H1 (cell line): ENCODE data around the gene DDX41. TPM values are rescaled to one million over a fixed set of nuclear protein-coding genes. Genes with fewer than 3 reads are reported as not detected.

Experiments used
- CTCF ChIA-PET: fragments of 300-600 bp; sonication (Branson Sonifier 250); formaldehyde crosslinking; loops from one replicate; lab custom pipeline; 2021; ENCODE audit not compliant: partially characterized antibody; lab: Charles Lee
- POLR2A ChIA-PET: fragments of 300-600 bp; sonication (Branson Sonifier 250); formaldehyde crosslinking; loops from one replicate; lab custom pipeline; 2021; ENCODE audit warnings: inconsistent platforms; ENCODE audit not compliant: partially characterized antibody; lab: Charles Lee
- DNase-seq, 2 experiments: peaks; one replicate each; pipeline versions ENCODE4 v3.0.0 to v3.0.0-alpha.2; 2010 to 2022; ENCODE audit warnings: low spot score in 2 of 2, low read depth in 1 of 2, mixed read lengths in 1 of 2
- FAIRE-seq: peaks from 2 replicates; lab custom pipeline; 2011; peaks lifted over from hg19 to GRCh38; lab: Jason Lieb, UNC
- H2AFZ ChIP-seq: 2 replicates; pipeline ENCODE4 v1.8.1; 2012; ENCODE audit warnings: low read length, inconsistent platforms
- H2AK5ac ChIP-seq: 2 replicates; pipeline ENCODE4 v1.6.1; 2013; ENCODE audit warnings: low read depth, low read length
- H2BK120ac ChIP-seq: replicated peaks from 2 replicates; pipeline ENCODE3; 2013; ENCODE audit warnings: low read depth, low read length, inconsistent platforms
- H2BK12ac ChIP-seq: 2 replicates; pipeline ENCODE4 v1.6.1; 2013; ENCODE audit warnings: low read depth, low read length
- H2BK15ac ChIP-seq: 2 replicates; pipeline ENCODE4 v1.6.1; 2013; ENCODE audit warnings: low read length
- H2BK20ac ChIP-seq: 2 replicates; pipeline ENCODE4 v1.6.1; 2013; ENCODE audit warnings: low read length
- H2BK5ac ChIP-seq: 2 replicates; pipeline ENCODE4 v1.6.1; 2013; ENCODE audit warnings: low read depth, low read length
- H3K14ac ChIP-seq: 2 replicates; pipeline ENCODE4 v1.6.1; 2013; ENCODE audit warnings: inconsistent platforms; ENCODE audit not compliant: insufficient read length
- H3K18ac ChIP-seq: 2 replicates; pipeline ENCODE4 v1.6.1; 2013; ENCODE audit warnings: low read length; ENCODE audit errors: extremely low read depth
- H3K23ac ChIP-seq: 2 replicates; pipeline ENCODE4 v1.6.1; 2013; ENCODE audit warnings: inconsistent platforms; ENCODE audit not compliant: insufficient read length
- H3K23me2 ChIP-seq: 2 replicates; pipeline ENCODE4 v1.6.1; 2013; ENCODE audit warnings: low read depth, low read length
- H3K27ac ChIP-seq: 2 replicates; pipeline ENCODE4 v1.6.1; 2011; ENCODE audit warnings: low read depth, low read length, inconsistent platforms
- H3K27me3 ChIP-seq, 4 experiments: replicated peaks in 1 of 4; 1 replicate in 1 of 4; 2 replicates in 3 of 4; pipeline versions ENCODE4 v1.6.1 to v1.8.1; 2011 to 2013; ENCODE audit warnings: low read length in 3 of 4, mild to moderate bottlenecking in 3 of 4, inconsistent platforms in 2 of 4, mixed read lengths in 2 of 4, moderate library complexity in 1 of 4; ENCODE audit not compliant: control insufficient read depth in 3 of 4, insufficient read depth in 3 of 4; ENCODE audit errors: extremely low read depth in 1 of 4
- H3K36me3 ChIP-seq, 4 experiments: 2 replicates each; pipeline versions ENCODE4 v1.6.1 to v1.8.1; 2011 to 2013; ENCODE audit warnings: mild to moderate bottlenecking in 4 of 4, low read length in 3 of 4, moderate library complexity in 2 of 4, control low read depth in 1 of 4, inconsistent platforms in 1 of 4; ENCODE audit not compliant: insufficient read depth in 4 of 4, control insufficient read depth in 2 of 4
- H3K4ac ChIP-seq: replicated peaks from 2 replicates; pipeline ENCODE3; 2013; ENCODE audit warnings: low read length, low read depth, mixed read lengths, inconsistent platforms; ENCODE audit not compliant: insufficient read length
- H3K4me1 ChIP-seq, 4 experiments: replicated peaks in 1 of 4; 1 replicate in 1 of 4; 2 replicates in 3 of 4; pipeline versions ENCODE4 v1.6.1 to v1.8.1; 2011 to 2013; ENCODE audit warnings: low read length in 3 of 4, inconsistent platforms in 2 of 4, mixed read lengths in 1 of 4; ENCODE audit not compliant: insufficient read depth in 4 of 4, control insufficient read depth in 3 of 4
- H3K4me2 ChIP-seq, 2 experiments: 2 replicates each; pipeline versions ENCODE4 v1.6.1 to v1.8.1; 2011 to 2013; ENCODE audit warnings: low read depth in 2 of 2, low read length in 2 of 2, control low read depth in 1 of 2, inconsistent platforms in 1 of 2, mild to moderate bottlenecking in 1 of 2; ENCODE audit not compliant: insufficient read depth in 1 of 2
- H3K4me3 ChIP-seq, 4 experiments: fragments of 200-600, 300-600 bp in 1 of 4; sonication (generic), shearing (Covaris generic), sonication (Bioruptor Twin) in 1 of 4; 2 replicates each; pipeline versions ENCODE4 v1.5.1 to v1.8.1; 2011 to 2016; ENCODE audit warnings: low read length in 4 of 4, low read depth in 3 of 4, control low read depth in 2 of 4, inconsistent platforms in 2 of 4, mild to moderate bottlenecking in 2 of 4, mixed read lengths in 1 of 4, moderate library complexity in 1 of 4; ENCODE audit not compliant: insufficient read depth in 2 of 4; ENCODE audit errors: extremely low read depth in 1 of 4
- H3K56ac ChIP-seq: replicated peaks from 2 replicates; pipeline ENCODE3; 2013; ENCODE audit warnings: low read depth, mild to moderate bottlenecking, mixed read lengths, low read length, inconsistent platforms; ENCODE audit not compliant: insufficient read length
- H3K79me1 ChIP-seq: 2 replicates; pipeline ENCODE4 v1.6.1; 2013; ENCODE audit warnings: low read depth, low read length, control low read depth
- H3K79me2 ChIP-seq, 2 experiments: 2 replicates each; pipeline versions ENCODE4 v1.6.1 to v1.8.1; 2012 to 2013; ENCODE audit warnings: low read length in 2 of 2, mild to moderate bottlenecking in 2 of 2, inconsistent platforms in 1 of 2; ENCODE audit not compliant: insufficient read depth in 2 of 2, control insufficient read depth in 1 of 2
- H3K9ac ChIP-seq, 4 experiments: replicated peaks in 1 of 4; 1 replicate in 1 of 4; 2 replicates in 3 of 4; pipeline versions ENCODE4 v1.6.1 to v1.8.1; 2011 to 2013; ENCODE audit warnings: low read depth in 3 of 4, low read length in 3 of 4, control low read depth in 2 of 4, mild to moderate bottlenecking in 2 of 4, moderate library complexity in 2 of 4, inconsistent platforms in 1 of 4; ENCODE audit errors: extremely low read depth in 1 of 4
- H3K9me3 ChIP-seq, 2 experiments: 2 replicates each; pipeline versions ENCODE4 v1.6.1 to v1.8.1; 2012 to 2013; ENCODE audit warnings: mild to moderate bottlenecking in 2 of 2, moderate library complexity in 2 of 2, control low read depth in 1 of 2, inconsistent platforms in 1 of 2, low read depth in 1 of 2, low read length in 1 of 2, mixed read lengths in 1 of 2; ENCODE audit not compliant: insufficient read depth in 2 of 2
- H4K20me1 ChIP-seq, 2 experiments: replicated peaks in 1 of 2; 2 replicates each; pipeline versions ENCODE3 to v1.8.1; 2011 to 2013; ENCODE audit warnings: inconsistent platforms in 2 of 2, low read length in 2 of 2, mild to moderate bottlenecking in 1 of 2; ENCODE audit not compliant: insufficient read depth in 2 of 2, control insufficient read depth in 1 of 2
- H4K5ac ChIP-seq: 2 replicates; pipeline ENCODE4 v1.6.1; 2013; ENCODE audit warnings: low read length, low read depth, mixed read lengths, inconsistent platforms; ENCODE audit not compliant: insufficient read length
- H4K8ac ChIP-seq: 2 replicates; pipeline ENCODE4 v1.8.0; 2013; ENCODE audit warnings: mild to moderate bottlenecking, moderate library complexity, low read length, inconsistent platforms; ENCODE audit not compliant: insufficient read depth; ENCODE audit errors: extremely low read depth
- H4K91ac ChIP-seq: replicated peaks from 2 replicates; pipeline ENCODE3; 2013; ENCODE audit warnings: low read length, mixed read lengths, inconsistent platforms; ENCODE audit not compliant: insufficient read length
- ATF3 ChIP-seq: IDR thresholded peaks from 2 replicates; pipeline ENCODE4 v1.6.1; 2011; ENCODE audit warnings: low read depth, mild to moderate bottlenecking, low read length; ENCODE audit not compliant: insufficient read depth
- CTBP2 ChIP-seq: IDR thresholded peaks from 2 replicates; pipeline ENCODE4 v1.7.0; 2011; ENCODE audit warnings: borderline replicate concordance, mild to moderate bottlenecking, moderate library complexity, mixed read lengths, low read length; ENCODE audit not compliant: insufficient read depth, insufficient read length
- EP300 ChIP-seq, 2 experiments: IDR thresholded peaks; 1 replicate in 1 of 2; 2 replicates in 1 of 2; pipeline ENCODE4 v1.6.1; 2011 to 2012; ENCODE audit warnings: low read depth in 2 of 2, low read length in 2 of 2, mild to moderate bottlenecking in 2 of 2, borderline replicate concordance in 1 of 2, inconsistent platforms in 1 of 2, moderate library complexity in 1 of 2
- SRF ChIP-seq: IDR thresholded peaks from 2 replicates; pipeline ENCODE4 v1.6.1; 2011; ENCODE audit warnings: mild to moderate bottlenecking, low read depth, low read length, moderate library complexity
- SUZ12 ChIP-seq: fragments of 200-600 bp; sonication (generic); IDR thresholded peaks from 2 replicates; pipeline ENCODE4 v1.6.1; 2012; ENCODE audit warnings: mild to moderate bottlenecking, inconsistent platforms, low read length, moderate library complexity, mixed read lengths
- WGBS, 2 experiments: shearing (Covaris generic) in 1 of 2; methylation state at CpG; one replicate each; pipeline versions ENCODE4 v1.1.6 to v1.1.7; 2013 to 2015; ENCODE audit warnings: low lambda C conversion rate in 2 of 2, mixed read lengths in 2 of 2, inconsistent platforms in 1 of 2, low coverage in 1 of 2, missing lambda C conversion rate in 1 of 2; ENCODE audit not compliant: insufficient replicate concordance in 2 of 2, insufficient coverage in 1 of 2, insufficient read length in 1 of 2; ENCODE audit errors: extremely low coverage in 1 of 2, missing lambda C conversion rate in 1 of 2; 5-methylcytosine and 5-hydroxymethylcytosine counted together
- polyA plus RNA-seq, 7 experiments: library from polyadenylated mRNA; depleted of rRNA in 3 of 7; stranded (reverse) in 5 of 7; unstranded in 2 of 7; fragments of >200 nt in 5 of 7; fragments of 200-250 nt in 2 of 7; gene quantifications; 1 replicate in 5 of 7; 2 replicates in 1 of 7; 4 replicates in 1 of 7; pipeline versions ENCODE4 v1.2.1 to v1.2.3, GENCODE V29; 2011 to 2013; ENCODE audit warnings: missing spikeins in 2 of 7, mixed read lengths in 2 of 7
- total RNA-seq: library from RNA; stranded (reverse); fragmentation: NEBNext Ultra II Directional; extraction: Animal tissue kit (Norgen Biotek cat#: 25700); gene quantifications from 2 replicates; pipeline ENCODE4 v1.2.1, GENCODE V29; 2021

The DDX41 gene
- total and polyA plus RNA-seq, 2 of the 8 experiments (the other 6 are each of a cell fraction or from before 2014, with no cell fraction given): 102 to 135 TPM

DNA sequence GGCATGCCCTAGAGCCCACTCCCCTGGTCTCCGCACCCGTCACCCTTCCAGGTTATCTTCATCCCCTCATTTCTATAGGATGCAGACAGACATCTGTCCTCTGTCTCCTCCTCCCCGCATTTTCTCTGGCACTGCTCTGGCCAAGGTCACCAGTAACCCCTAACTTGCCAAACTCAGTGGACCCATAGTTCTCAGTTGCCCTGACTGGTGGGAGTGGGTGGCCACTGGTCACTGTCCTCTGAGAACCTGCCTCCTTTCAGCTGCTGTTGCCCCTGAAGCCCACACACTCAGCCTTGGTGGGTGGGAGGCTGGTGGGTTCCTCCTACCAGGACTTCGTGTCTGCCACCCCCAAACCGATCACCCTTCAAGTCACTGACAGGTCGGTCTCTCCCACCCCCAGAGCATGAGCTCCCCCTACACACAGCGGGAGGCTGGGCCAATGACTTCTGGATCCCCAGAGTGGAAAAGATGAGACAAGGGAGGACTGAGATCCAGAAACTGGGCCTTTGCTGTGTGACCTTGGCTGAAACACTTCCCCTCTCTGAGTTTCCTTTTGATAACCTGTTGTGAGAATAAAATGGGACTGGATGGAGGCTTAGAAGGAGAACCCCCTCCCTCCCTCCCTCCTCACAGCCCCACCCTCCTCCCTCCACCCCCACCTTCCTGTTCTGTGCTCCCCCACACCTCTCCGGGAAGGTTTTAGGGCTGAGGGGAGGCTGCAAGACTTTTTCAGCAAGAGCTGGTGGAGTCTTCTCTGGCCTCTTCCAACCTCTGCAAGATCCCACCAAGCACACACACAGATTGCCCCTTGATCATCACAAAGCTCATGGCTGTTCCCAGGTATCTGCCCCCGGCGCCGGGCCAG lies 41.0 kb downstream of the DDX41 start:
- no peak overlapping the region for H3K4me2 ChIP-seq
- 82% methylated on average over 11 of the region's 11 CpGs; no CpG with 5 or more reads in 1 of the 2 experiments for WGBS, 2 experiments

More for the DNA sequence above, 41.0 kb downstream of the DDX41 start:
- Histone ChIP-seq H3K79me1 (peaks cover 4% of the 10 kb centered on the region), H2AK5ac (no peak overlapping the region), H3K79me2 (peaks cover 14 to 19% of the 10 kb centered on the region in 2 experiments), H4K8ac (peak overlapping the region; percentile 31; the same call in 1 of the 2 replicates), H3K9me3 (no peaks in the 10 kb centered on the region), H2AFZ (no peak overlapping the region), H3K4me1 (peaks cover 11 to 32% (median 26%) of the 10 kb centered on the region in 4 experiments), H2BK15ac (0 out of 2 replicates have a peak overlapping the region, but pooled peaks have one; percentile 81), H3K9ac (no peak overlapping the region), H3K27me3 (no peaks in the 10 kb centered on the region), H4K91ac (no peak overlapping the region), H2BK120ac (no peak overlapping the region), H3K18ac (no peak overlapping the region), H3K36me3 (peaks cover under 1 to 14% (median 5%) of the 10 kb centered on the region in 4 experiments; a peak in 4 of 8 replicates), H4K20me1 (peaks cover 7 to 12% of the 10 kb centered on the region in 2 experiments), H3K4me3 (no peak overlapping the region), H2BK5ac (no peak overlapping the region), H2BK12ac (peak overlapping the region; percentile 27; the same call in 1 of the 2 replicates), H3K56ac (no peak overlapping the region), H3K27ac (no peak overlapping the region; the same call in 1 of the 2 replicates), H3K4ac (no peak overlapping the region), H3K23ac (no peak overlapping the region), H3K14ac (no peak overlapping the region), H3K23me2 (peaks cover 3% of the 10 kb centered on the region), H2BK20ac (no peak overlapping the region), H4K5ac (no peak overlapping the region)
- DNase-seq (no peak), FAIRE-seq (no peak)
- ChIA-PET POLR2A (interaction anchor here (0.6 to 67.5 kb wide), 3 partner anchors 4 to 45 kb away, joined by 3 to 3349 read pairs (median 3349); partner anchors contain the start of genes DBN1, DOK3, PDLIM7 and PRR7), CTCF (interaction anchor here (0.8 to 10.4 kb wide), 7 partner anchors 16 to 166 kb away, joined by 3 to 162 read pairs (median 11); partner anchors contain the start of gene PDLIM7)
- TF ChIP-seq SUZ12: no peak
- no peak for TF ChIP-seq SRF
- no peak for TF ChIP-seq ATF3
- no peak for TF ChIP-seq EP300 (IDR thresholded peaks at IDR 0.05; ENCODE audit: borderline replicate concordance in 1 of 2, low read depth in 2 of 2, low read length in 2 of 2)
- TF ChIP-seq CTBP2: no peak
